Duodenal mucosa (tissue), 2 donors: Measurements from ENCODE around the gene CLEC5A.
"Not testable (repeated sequence)": the region's sequence is repeated elsewhere in the genome, so short reads cannot be mapped to it uniquely, and the experiment has no call there.

Source experiments
- H3K27ac ChIP-seq: one replicate; pipeline ENCODE4 v1.7.0; 2013; ENCODE audit warnings: low read depth, low read length
- H3K27me3 ChIP-seq, 2 donors: one replicate each; pipeline ENCODE4 v1.7.0; 2013; ENCODE audit warnings: low read length in 2 of 2, control low read depth in 1 of 2; ENCODE audit not compliant: insufficient read depth in 2 of 2, control insufficient read depth in 1 of 2
- H3K36me3 ChIP-seq, 2 donors: one replicate each; pipeline ENCODE4 v1.7.0; 2013; ENCODE audit warnings: low read length in 2 of 2, control low read depth in 1 of 2; ENCODE audit not compliant: insufficient read depth in 2 of 2, control insufficient read depth in 1 of 2
- H3K4me1 ChIP-seq, 2 donors: one replicate each; pipeline ENCODE4 v1.7.0; 2013; ENCODE audit warnings: low read length in 2 of 2, control low read depth in 1 of 2; ENCODE audit not compliant: insufficient read depth in 2 of 2, control insufficient read depth in 1 of 2
- H3K4me3 ChIP-seq, 2 donors: one replicate each; pipeline ENCODE4 v1.7.0; 2013; ENCODE audit warnings: low read length in 2 of 2, low read depth in 1 of 2
- H3K9ac ChIP-seq, 2 donors: one replicate each; pipeline ENCODE4 v1.7.0; 2013; ENCODE audit warnings: low read length in 2 of 2, low read depth in 1 of 2
- H3K9me3 ChIP-seq, 2 donors: one replicate each; pipeline ENCODE4 v1.7.0; 2013; ENCODE audit warnings: low read length in 2 of 2, control low read depth in 1 of 2; ENCODE audit not compliant: control insufficient read depth in 1 of 2

Gene CLEC5A

DNA sequence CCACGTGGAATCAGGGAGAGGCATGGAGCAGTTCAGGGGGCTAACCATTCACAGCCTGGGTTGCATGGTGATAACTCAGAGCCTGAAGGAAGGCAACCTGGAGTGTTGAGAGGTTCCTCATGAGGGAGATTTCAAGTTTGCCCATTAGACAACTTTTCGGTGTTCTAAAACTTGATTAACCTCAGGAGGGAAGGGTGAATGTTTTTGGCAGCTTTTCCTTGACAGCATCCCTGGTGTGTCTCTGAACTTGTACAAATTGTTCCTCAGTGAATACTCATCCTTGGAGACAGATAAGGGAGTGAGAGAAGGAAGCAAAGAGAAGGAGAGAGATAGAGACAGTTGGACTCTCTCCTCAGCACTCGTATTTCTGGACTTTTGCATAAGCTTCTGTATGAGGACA, 30.7 kb downstream of the CLEC5A start, which contains the start of gene OR9A4:
TSS of gene OR9A4 (plus strand) at position 301 of the 400 bp plus-strand sequence. CDS start 2,477 bp downstream, outside the sequence.
- Histone ChIP-seq H3K36me3 (no peaks in the 10 kb centered on the region), H3K9me3 (no peaks in the 10 kb centered on the region), H3K27me3 (no peaks in the 10 kb centered on the region), H3K4me3 (no peak within 1 kb of the TSS), H3K4me1 (peaks cover 0 to 3% of the 10 kb centered on the region in 2 donors), H3K9ac (no peak within 1 kb of the TSS), H3K27ac (no peak within 1 kb of the TSS)

GRCh38 chr7:141915565-141915964, 31.2 kb downstream of the CLEC5A start:
- Histone ChIP-seq H3K4me3 (no peak overlapping the region), H3K36me3 (no peaks in the 10 kb centered on the region), H3K27ac (no peak overlapping the region), H3K9ac (no peak overlapping the region), H3K4me1 (peaks cover 0 to 3% of the 10 kb centered on the region in 2 donors), H3K9me3 (no peaks in the 10 kb centered on the region), H3K27me3 (no peaks in the 10 kb centered on the region)

DNA sequence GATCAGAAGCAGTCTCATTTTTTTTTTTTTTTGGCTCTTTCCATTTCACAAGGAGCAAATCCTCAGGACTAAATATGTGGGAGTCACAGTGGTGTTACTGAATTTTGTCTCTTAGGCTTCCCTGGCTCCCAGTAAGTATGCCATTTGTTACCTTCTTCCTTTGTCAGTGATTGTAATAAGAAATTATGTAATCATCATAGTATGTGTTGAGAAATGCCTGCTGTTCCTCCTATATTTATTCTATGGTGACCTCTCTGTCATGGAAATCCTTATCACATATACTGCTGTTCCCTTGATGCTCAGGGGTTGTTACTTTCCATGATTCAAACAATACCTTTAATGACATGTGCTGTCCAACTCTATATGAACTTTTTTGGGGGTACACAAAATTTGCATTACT, 35.4 kb downstream of the CLEC5A start:
- Histone ChIP-seq H3K4me1 (peaks cover 0 to 3% of the 10 kb centered on the region in 2 donors), H3K27me3 (no peaks in the 10 kb centered on the region), H3K4me3 (no peak overlapping the region), H3K9ac (no peak overlapping the region), H3K36me3 (no peaks in the 10 kb centered on the region), H3K27ac (no peak overlapping the region), H3K9me3 (no peaks in the 10 kb centered on the region)

DNA sequence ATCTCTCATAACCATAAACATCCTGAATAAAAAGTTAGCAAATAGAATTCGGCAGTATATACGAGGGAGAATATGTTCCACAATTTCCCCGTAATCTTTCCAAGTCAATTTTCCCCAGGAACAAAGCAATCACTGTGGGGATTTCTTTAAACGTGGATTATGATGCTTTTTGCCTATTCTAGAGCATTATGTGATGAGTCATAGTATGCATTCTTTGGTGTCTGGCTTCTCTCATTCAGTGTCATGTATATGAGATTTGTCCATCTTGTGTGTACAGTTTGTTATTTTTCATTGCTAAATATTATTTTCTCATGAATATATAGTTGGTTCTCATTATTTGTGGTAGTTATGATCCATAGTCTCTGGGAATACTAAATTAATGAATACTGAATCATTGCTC, 40.5 kb downstream of the CLEC5A start:
- Histone ChIP-seq H3K9me3 (no peaks in the 10 kb centered on the region), H3K27me3 (no peaks in the 10 kb centered on the region), H3K4me3 (no peak overlapping the region)

GRCh38 chr7:141899366-141899765, 47.4 kb downstream of the CLEC5A start:
- H3K4me3 ChIP-seq, H3K27ac ChIP-seq, H3K36me3 ChIP-seq, H3K27me3 ChIP-seq, H3K9ac ChIP-seq, H3K4me1 ChIP-seq, H3K9me3 ChIP-seq: not testable (repeated sequence)

More for the DNA sequence above, 40.5 kb downstream of the CLEC5A start:
- H3K9ac ChIP-seq = no peak overlapping the region
- no peaks in the 10 kb centered on the region for H3K36me3 ChIP-seq
- H3K27ac ChIP-seq = no peak overlapping the region
- H3K4me1 ChIP-seq = no peaks in the 10 kb centered on the region

DNA sequence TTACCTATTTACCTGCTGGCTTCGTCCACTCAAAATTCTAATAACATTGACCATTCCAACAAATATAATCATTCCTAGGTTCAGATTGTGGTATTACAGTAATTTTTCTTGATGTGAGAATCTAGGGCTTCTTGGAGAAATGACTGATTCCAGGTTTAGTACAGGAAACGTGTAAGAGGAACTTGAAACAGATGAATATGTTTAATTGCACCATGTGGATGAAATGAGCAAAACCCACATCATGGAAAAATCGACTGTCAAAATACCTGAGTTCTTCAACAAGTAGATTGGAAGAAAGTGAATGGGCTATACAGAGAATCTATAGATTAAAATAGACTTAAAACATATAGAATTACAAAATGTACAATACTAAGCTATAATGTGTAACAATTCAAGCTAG, 55.4 kb downstream of the CLEC5A start:
- Histone ChIP-seq H3K36me3 (no peaks in the 10 kb centered on the region), H3K9ac (no peak overlapping the region), H3K4me3 (no peak overlapping the region), H3K4me1 (no peaks in the 10 kb centered on the region), H3K27ac (no peak overlapping the region), H3K27me3 (no peaks in the 10 kb centered on the region), H3K9me3 (no peaks in the 10 kb centered on the region)

- no peak overlapping the region for H3K4me3 ChIP-seq
- no peaks in the 10 kb centered on the region for H3K27me3 ChIP-seq
- no peak overlapping the region for H3K27ac ChIP-seq
- no peaks in the 10 kb centered on the region for H3K36me3 ChIP-seq
- H3K9ac ChIP-seq = no peak overlapping the region
- H3K9me3 ChIP-seq = no peaks in the 10 kb centered on the region
- H3K4me1 ChIP-seq = no peaks in the 10 kb centered on the region
Measured at GRCh38 chr7:141889321-141889720, 57.5 kb downstream of the CLEC5A start.

GRCh38 chr7:141884539-141885225, 62.1 kb downstream of the CLEC5A start:
- Histone ChIP-seq H3K36me3 (no peaks in the 10 kb centered on the region), H3K4me1 (no peaks in the 10 kb centered on the region), H3K9ac (no peak overlapping the region), H3K27me3 (no peaks in the 10 kb centered on the region), H3K27ac (no peak overlapping the region), H3K4me3 (no peak overlapping the region), H3K9me3 (no peaks in the 10 kb centered on the region)

- no peak overlapping the region for H3K9ac ChIP-seq
- H3K36me3 ChIP-seq = no peaks in the 10 kb centered on the region
- H3K4me3 ChIP-seq = no peak overlapping the region
- no peaks in the 10 kb centered on the region for H3K4me1 ChIP-seq
- H3K9me3 ChIP-seq = no peaks in the 10 kb centered on the region
- no peak overlapping the region for H3K27ac ChIP-seq
- H3K27me3 ChIP-seq = no peaks in the 10 kb centered on the region
Measured at GRCh38 chr7:141880960-141881359, 65.8 kb downstream of the CLEC5A start.

GRCh38 chr7:141877365-141877764, 69.4 kb downstream of the CLEC5A start:
- H3K4me3 ChIP-seq = no peak overlapping the region
- no peak overlapping the region for H3K9ac ChIP-seq
- no peaks in the 10 kb centered on the region for H3K36me3 ChIP-seq
- H3K9me3 ChIP-seq = no peaks in the 10 kb centered on the region
- no peaks in the 10 kb centered on the region for H3K4me1 ChIP-seq
- no peak overlapping the region for H3K27ac ChIP-seq
- H3K27me3 ChIP-seq = no peaks in the 10 kb centered on the region
